Measurements from ENCODE around the gene FKBP15.

FKBP15 gene

DNA sequence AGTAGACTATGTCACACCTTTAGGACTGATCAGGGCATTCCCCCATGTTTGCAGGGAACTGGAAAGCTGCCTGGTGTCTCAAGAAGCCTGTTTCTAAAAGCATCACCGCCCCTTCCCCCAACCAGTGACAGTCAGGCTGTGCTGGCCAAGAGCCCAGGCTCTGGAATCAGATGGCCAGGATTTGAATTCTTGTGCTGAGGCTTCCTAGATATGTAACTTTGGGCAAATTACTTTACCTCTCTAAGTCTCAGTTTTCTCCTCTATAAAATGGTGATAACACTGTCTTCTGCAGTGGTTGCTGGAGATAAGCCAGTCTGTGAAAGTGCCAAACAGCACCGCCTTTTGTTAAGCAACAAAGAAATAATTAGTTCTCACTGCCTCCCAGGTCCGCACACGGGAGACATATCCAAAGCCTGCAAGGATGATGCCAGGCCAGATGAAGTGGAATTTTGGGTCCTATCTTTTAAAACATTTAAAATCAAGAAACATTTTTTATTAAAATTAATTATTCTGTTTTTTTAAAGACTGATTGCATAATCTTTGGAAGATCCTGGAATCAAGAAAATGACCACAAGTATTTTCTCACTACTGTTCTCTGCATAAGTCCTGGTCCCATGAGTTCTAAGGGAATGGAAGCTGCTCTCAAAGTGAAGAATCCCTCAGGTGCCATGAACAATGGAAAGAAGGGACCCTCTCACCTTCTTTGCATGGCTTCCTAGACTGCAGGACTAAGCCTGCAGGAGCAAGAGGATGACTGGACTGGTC is 56.4 kb downstream of the FKBP15 start (continued):
- TF ChIP-seq BACH2 (CRISPR knock-in tag; IDR thresholded peaks at IDR 0.05; ENCODE audit: borderline replicate concordance) (no peak), GLIS3 (CRISPR knock-in tag; IDR thresholded peaks at IDR 0.05) (no peak), PPARA (CRISPR knock-in tag; IDR thresholded peaks at IDR 0.05; ENCODE audit: borderline replicate concordance) (no peak)
- TF ChIP-seq, protein P1, sequence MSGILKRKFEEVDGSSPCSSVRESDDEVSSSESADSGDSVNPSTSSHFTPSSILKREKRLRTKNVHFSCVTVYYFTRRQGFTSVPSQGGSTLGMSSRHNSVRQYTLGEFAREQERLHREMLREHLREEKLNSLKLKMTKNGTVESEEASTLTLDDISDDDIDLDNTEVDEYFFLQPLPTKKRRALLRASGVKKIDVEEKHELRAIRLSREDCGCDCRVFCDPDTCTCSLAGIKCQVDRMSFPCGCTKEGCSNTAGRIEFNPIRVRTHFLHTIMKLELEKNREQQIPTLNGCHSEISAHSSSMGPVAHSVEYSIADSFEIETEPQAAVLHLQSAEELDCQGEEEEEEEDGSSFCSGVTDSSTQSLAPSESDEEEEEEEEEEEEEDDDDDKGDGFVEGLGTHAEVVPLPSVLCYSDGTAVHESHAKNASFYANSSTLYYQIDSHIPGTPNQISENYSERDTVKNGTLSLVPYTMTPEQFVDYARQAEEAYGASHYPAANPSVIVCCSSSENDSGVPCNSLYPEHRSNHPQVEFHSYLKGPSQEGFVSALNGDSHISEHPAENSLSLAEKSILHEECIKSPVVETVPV (CRISPR knock-in tag; IDR thresholded peaks at IDR 0.05): no peak

GRCh38 chr9:113163001-113163400 is 58.1 kb downstream of the FKBP15 start:
- TF ChIP-seq, protein P1 (CRISPR knock-in tag; IDR thresholded peaks at IDR 0.05): no peak
- no peak for TF ChIP-seq ZNF565 (CRISPR knock-in tag; conservative IDR thresholded peaks at IDR 0.05; ENCODE audit: low read depth)
- no peak for TF ChIP-seq CSDC2 (CRISPR knock-in tag; IDR thresholded peaks at IDR 0.05)
- TF ChIP-seq TOX (CRISPR knock-in tag; IDR thresholded peaks at IDR 0.05; ENCODE audit: borderline replicate concordance): no peak
- no peak for TF ChIP-seq CREB5 (CRISPR knock-in tag; IDR thresholded peaks at IDR 0.05; ENCODE audit: low read depth)
- TF ChIP-seq GLIS3 (CRISPR knock-in tag; IDR thresholded peaks at IDR 0.05): no peak
- ATAC-seq: no peak

DNA sequence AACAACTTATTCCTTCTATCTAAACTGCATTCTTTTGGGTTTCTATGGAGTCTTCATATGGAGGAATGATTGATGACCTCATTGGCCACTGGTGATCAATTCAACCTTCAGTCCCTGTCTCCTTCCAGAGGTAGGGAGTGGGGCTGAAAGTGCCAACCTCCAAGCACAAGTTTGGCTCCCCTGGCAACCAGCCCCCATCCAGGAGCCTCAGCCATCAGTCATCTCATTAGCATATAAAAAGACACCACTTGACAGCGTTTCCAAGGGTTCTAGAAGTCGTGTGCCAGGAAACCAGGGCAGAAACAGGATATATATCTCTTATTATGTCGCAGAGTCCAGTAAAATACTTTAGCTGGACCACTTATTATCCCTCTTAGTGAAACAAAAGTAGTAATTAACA is 60.5 kb downstream of the FKBP15 start:
- TF ChIP-seq PPARA (CRISPR knock-in tag; IDR thresholded peaks at IDR 0.05; ENCODE audit: borderline replicate concordance) (no peak), ESRRG (CRISPR knock-in tag; IDR thresholded peaks at IDR 0.05) (no peak), RARB (CRISPR knock-in tag; IDR thresholded peaks at IDR 0.05) (no peak), ZFP30 (CRISPR knock-in tag; IDR thresholded peaks at IDR 0.05) (no peak), TSHZ2 (CRISPR knock-in tag; IDR thresholded peaks at IDR 0.05) (no peak), ARNTL (CRISPR knock-in tag; IDR thresholded peaks at IDR 0.05; ENCODE audit: borderline replicate concordance, low read depth) (no peak), ZFP3 (CRISPR knock-in tag; IDR thresholded peaks at IDR 0.05) (no peak), OSR1 (CRISPR knock-in tag; IDR thresholded peaks at IDR 0.05) (no peak), SNAI2 (CRISPR knock-in tag; IDR thresholded peaks at IDR 0.05) (no peak)
- TF ChIP-seq, protein P2, sequence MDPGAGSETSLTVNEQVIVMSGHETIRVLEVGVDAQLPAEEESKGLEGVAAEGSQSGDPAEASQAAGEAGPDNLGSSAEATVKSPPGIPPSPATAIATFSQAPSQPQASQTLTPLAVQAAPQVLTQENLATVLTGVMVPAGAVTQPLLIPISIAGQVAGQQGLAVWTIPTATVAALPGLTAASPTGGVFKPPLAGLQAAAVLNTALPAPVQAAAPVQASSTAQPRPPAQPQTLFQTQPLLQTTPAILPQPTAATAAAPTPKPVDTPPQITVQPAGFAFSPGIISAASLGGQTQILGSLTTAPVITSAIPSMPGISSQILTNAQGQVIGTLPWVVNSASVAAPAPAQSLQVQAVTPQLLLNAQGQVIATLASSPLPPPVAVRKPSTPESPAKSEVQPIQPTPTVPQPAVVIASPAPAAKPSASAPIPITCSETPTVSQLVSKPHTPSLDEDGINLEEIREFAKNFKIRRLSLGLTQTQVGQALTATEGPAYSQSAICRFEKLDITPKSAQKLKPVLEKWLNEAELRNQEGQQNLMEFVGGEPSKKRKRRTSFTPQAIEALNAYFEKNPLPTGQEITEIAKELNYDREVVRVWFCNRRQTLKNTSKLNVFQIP (CRISPR knock-in tag; IDR thresholded peaks at IDR 0.05; ENCODE audit: borderline replicate concordance, low read depth): no peak
- TF ChIP-seq, protein P3, sequence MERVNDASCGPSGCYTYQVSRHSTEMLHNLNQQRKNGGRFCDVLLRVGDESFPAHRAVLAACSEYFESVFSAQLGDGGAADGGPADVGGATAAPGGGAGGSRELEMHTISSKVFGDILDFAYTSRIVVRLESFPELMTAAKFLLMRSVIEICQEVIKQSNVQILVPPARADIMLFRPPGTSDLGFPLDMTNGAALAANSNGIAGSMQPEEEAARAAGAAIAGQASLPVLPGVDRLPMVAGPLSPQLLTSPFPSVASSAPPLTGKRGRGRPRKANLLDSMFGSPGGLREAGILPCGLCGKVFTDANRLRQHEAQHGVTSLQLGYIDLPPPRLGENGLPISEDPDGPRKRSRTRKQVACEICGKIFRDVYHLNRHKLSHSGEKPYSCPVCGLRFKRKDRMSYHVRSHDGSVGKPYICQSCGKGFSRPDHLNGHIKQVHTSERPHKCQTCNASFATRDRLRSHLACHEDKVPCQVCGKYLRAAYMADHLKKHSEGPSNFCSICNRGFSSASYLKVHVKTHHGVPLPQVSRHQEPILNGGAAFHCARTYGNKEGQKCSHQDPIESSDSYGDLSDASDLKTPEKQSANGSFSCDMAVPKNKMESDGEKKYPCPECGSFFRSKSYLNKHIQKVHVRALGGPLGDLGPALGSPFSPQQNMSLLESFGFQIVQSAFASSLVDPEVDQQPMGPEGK (CRISPR knock-in tag; IDR thresholded peaks at IDR 0.05; ENCODE audit: borderline replicate concordance): no peak

More for the DNA sequence above, 60.5 kb downstream of the FKBP15 start:
- ATAC-seq: no peak

Measured in SK-N-SH treated with all-trans-retinoic acid at 6 μM for 48 hours (cell line).